ENCODE data around the gene GLT8D1.
A peak's percentile ranks its signal among the peaks of the same experiment; 100 is the strongest.

The GLT8D1 gene

DNA sequence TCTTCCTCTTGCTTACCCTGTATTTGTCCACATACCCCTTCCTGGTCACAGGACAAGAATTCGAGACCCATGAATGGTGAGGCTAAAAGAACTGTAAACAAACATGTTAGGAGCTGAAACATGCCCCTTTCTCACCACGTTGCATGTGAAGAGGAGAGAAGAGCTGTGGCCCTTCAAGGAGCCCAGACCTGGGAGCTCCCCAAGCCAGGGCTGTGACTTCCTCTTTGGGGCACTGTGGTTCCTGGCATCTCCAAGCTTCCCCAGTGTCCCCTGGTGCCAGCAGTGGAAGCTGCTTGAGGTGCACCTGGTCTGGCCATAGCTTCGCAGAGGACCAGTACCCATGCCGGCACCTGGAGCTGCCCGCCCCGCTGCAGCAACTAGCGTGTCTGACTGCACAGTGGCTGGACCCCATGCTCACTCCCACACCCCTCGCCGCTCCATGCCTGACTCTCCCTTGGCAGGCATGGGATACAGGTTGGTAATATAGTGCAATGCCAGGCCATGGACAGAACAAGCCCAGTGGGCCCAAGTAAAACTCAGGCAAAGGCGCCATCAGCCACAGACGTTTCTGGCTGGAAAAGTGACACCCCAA is 10.2 kb upstream of the GLT8D1 start:
- TF ChIP-seq MYC (IDR thresholded peaks at IDR 0.05; ENCODE audit: low read depth, low read length) (no peak), POLR2A (IDR thresholded peaks at IDR 0.05; ENCODE audit: extremely low read depth, insufficient read length) (no peak)
- TF ChIP-seq, protein P1, sequence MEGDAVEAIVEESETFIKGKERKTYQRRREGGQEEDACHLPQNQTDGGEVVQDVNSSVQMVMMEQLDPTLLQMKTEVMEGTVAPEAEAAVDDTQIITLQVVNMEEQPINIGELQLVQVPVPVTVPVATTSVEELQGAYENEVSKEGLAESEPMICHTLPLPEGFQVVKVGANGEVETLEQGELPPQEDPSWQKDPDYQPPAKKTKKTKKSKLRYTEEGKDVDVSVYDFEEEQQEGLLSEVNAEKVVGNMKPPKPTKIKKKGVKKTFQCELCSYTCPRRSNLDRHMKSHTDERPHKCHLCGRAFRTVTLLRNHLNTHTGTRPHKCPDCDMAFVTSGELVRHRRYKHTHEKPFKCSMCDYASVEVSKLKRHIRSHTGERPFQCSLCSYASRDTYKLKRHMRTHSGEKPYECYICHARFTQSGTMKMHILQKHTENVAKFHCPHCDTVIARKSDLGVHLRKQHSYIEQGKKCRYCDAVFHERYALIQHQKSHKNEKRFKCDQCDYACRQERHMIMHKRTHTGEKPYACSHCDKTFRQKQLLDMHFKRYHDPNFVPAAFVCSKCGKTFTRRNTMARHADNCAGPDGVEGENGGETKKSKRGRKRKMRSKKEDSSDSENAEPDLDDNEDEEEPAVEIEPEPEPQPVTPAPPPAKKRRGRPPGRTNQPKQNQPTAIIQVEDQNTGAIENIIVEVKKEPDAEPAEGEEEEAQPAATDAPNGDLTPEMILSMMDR (IDR thresholded peaks at IDR 0.05; ENCODE audit: low read depth, low read length): no peak
- TF ChIP-seq, protein P2, sequence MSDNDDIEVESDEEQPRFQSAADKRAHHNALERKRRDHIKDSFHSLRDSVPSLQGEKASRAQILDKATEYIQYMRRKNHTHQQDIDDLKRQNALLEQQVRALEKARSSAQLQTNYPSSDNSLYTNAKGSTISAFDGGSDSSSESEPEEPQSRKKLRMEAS (IDR thresholded peaks at IDR 0.05; ENCODE audit: low read depth, low read length): no peak
- H3K4me3 ChIP-seq (ENCODE audit: low read depth, low read length): no peak overlapping the region
- peak; percentile 58 for DNase-seq (ENCODE audit: low read depth)

DNA sequence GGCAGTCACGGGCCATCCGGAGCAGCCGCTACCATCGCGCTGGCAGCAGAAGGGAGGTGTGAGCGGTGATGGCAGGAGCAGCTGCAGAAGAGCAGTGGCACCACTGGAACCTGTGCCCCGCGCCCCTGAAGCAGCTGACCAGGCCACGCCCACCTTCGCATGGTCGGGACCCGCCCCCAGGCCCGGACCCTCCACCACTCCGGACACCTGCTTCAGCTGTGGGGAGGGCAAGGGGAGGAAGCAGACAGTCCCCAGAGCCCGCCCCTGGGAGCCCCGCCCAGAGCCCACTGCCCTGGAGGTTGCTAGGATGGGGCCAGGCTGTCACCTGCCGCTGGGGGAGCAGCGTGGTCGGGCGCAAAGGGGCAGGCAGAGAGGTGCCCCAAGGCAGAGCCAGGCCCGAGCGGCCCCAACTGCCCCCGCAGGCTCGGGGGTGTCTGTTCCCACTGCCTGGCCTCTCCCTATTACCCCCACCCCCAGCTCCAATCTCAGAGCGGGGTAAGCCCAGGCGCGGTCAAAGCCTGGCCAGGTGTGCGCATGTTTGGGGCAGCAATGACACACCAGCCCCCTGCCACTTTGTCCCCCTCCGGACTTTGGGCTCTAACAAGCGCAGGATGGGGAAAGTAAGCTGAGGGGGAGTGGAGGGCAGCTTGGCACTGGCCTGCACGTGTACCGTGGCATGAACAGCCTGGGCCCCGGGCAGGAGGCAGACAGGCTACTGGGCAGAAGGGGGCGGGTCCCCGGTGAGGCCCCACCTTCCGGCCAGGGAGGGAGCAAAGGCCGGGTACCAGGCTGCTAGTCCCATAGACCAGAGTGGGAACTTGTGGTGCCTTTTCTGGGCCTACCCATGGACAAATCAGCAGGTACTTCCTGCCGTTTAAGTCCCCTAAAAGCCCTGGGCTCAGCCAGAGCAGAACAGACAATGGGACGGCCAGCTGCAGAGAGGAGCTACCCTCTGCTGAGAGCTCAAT is 9.0 kb upstream of the GLT8D1 start:
- no peak for DNase-seq (ENCODE audit: low read depth)
- TF ChIP-seq, protein P1 (IDR thresholded peaks at IDR 0.05; ENCODE audit: low read depth, low read length): no peak
- TF ChIP-seq, protein P2 (IDR thresholded peaks at IDR 0.05; ENCODE audit: low read depth, low read length): no peak
- TF ChIP-seq MYC (IDR thresholded peaks at IDR 0.05; ENCODE audit: low read depth, low read length) (no peak), POLR2A (IDR thresholded peaks at IDR 0.05; ENCODE audit: extremely low read depth, insufficient read length) (no peak)
- H3K4me3 ChIP-seq (ENCODE audit: low read depth, low read length): no peak overlapping the region

DNA sequence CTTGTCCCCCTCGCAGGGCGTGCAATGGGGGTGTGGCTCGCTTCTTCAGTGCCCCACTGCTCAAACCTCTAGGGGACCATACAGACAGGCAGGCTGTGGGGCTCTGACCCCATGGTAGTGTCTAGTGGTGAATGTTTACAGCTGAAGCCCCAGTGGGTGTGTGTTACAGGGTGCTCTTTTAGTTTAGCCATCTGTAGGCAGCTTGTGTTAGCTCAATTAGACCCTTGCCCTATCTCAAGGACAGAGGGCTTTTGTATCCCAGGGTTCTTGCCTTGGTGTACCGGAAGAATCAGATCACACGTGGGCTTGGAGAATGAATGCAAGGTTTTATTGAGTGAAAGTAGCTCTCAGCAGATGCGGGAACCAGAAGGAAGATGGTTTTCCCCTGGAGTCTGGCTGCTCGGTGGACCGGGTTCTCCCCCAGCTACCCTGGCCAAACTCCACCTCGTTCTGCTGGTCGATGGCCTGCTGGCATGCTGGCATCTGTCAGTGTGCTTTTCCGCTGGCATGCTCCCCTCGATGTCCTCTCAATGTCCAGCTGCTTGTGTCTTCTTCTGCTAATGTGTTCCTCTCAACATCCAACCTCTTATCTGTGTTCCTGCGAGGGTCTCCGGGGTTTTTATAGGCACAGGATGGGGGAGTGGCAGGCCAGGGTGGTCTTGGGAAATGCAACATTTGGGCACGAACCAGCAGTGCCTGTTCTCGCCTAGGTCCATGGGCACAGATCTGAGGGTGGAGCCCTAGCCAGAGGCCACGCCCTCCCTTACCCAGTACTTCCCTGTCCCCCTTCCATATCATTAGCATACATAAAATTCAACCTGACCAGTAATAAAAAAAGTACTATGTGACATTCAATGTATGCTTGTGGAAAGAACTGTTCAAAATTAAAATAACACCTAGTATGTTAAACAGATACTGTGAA is 7.0 kb upstream of the GLT8D1 start:
- no peak for DNase-seq (ENCODE audit: low read depth)
- H3K4me3 ChIP-seq (ENCODE audit: low read depth, low read length): no peak overlapping the region
- TF ChIP-seq, protein P2 (IDR thresholded peaks at IDR 0.05; ENCODE audit: low read depth, low read length): no peak
- TF ChIP-seq, protein P1 (IDR thresholded peaks at IDR 0.05; ENCODE audit: low read depth, low read length): no peak
- TF ChIP-seq POLR2A (IDR thresholded peaks at IDR 0.05; ENCODE audit: extremely low read depth, insufficient read length) (no peak), MYC (IDR thresholded peaks at IDR 0.05; ENCODE audit: low read depth, low read length) (no peak)

DNA sequence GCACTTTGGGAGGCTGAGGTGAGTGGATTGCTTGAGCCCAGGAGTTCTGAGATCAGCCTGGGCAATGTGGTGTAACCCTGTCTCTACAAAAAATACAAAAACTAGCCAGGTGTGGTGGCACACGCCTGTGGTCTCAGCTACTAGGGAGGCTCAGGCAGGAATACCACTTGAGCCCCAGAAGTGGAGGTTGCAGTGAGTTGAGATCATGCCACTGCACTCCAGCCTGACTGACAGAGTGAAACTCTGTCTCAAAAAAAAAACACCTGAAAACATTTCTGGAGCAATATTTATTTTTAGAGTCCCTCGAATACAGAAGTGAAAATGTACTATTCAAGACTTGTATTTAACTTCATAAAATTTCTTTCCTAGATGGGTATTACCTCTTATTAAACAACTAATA is 4.9 kb upstream of the GLT8D1 start:
- TF ChIP-seq, protein P2 (IDR thresholded peaks at IDR 0.05; ENCODE audit: low read depth, low read length): no peak
- no peak for TF ChIP-seq POLR2A (IDR thresholded peaks at IDR 0.05; ENCODE audit: extremely low read depth, insufficient read length)
- DNase-seq (ENCODE audit: low read depth): no peak
- H3K4me3 ChIP-seq (ENCODE audit: low read depth, low read length): no peak overlapping the region

DNA sequence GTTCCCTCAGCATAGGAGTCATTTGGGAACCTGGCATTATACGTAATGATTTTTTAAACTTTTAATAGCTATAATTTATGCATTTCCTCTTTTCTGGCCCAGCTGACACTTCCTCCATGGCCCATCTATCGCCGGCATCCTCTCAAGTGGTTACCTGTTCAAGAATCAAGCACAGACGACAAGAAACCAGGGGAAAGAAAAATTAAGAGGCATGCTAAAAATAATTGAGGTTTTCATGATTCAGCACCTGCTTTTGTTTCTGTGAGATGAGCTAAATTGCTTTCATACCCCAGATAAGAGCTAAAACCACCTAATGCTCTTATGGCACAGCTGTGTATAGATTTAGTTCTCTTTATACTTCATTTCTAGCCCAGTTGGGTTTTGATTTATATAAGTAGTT is 2.0 kb upstream of the GLT8D1 start:
- DNase-seq (ENCODE audit: low read depth): no peak
- TF ChIP-seq MYC (IDR thresholded peaks at IDR 0.05; ENCODE audit: low read depth, low read length): no peak
- no peak for TF ChIP-seq POLR2A (IDR thresholded peaks at IDR 0.05; ENCODE audit: extremely low read depth, insufficient read length)
- TF ChIP-seq, protein P2 (IDR thresholded peaks at IDR 0.05; ENCODE audit: low read depth, low read length): no peak
- TF ChIP-seq, protein P1 (IDR thresholded peaks at IDR 0.05; ENCODE audit: low read depth, low read length): no peak
- peak overlapping the region; percentile 92 for H3K4me3 ChIP-seq (ENCODE audit: low read depth, low read length)

Measured in NB4 (cell line).